BJ (cell line): ENCODE results near the gene ATPAF1. TPM values are rescaled to one million over a fixed set of nuclear protein-coding genes. Genes with fewer than 3 reads are reported as not detected.

Source experiments
- CTCF ChIA-PET: fragments of 350-600 bp; formaldehyde crosslinking; extraction: SDS; loops from one replicate; lab custom pipeline; 2021; ENCODE audit warnings: antibody characterized with exemption, inconsistent platforms; lab: Yijun Ruan, JAX
- POLR2A ChIA-PET: fragments of 300-600 bp; sonication (Branson Sonifier 250); formaldehyde crosslinking; extraction: SDS; loops from one replicate; lab custom pipeline; 2021; ENCODE audit warnings: antibody characterized with exemption; lab: Charles Lee
- DNase-seq: peaks from one replicate; pipeline ENCODE4 v3.0.0-alpha.2; 2011; ENCODE audit warnings: low read depth
- H3K27me3 ChIP-seq: 2 replicates; pipeline ENCODE4 v1.6.0; 2011; ENCODE audit warnings: low read length; ENCODE audit not compliant: control insufficient read depth, insufficient read depth
- H3K36me3 ChIP-seq: 2 replicates; pipeline ENCODE4 v1.5.1; 2011; ENCODE audit warnings: low read length; ENCODE audit not compliant: control insufficient read depth, insufficient read depth
- H3K4me3 ChIP-seq: 2 replicates; pipeline ENCODE4 v1.5.1; 2011; ENCODE audit warnings: low read depth, mild to moderate bottlenecking, control low read depth, low read length
- CTCF ChIP-seq: IDR thresholded peaks from 2 replicates; pipeline ENCODE4 v1.5.1; 2011; ENCODE audit warnings: low read depth, mild to moderate bottlenecking, control low read depth, inconsistent platforms, low read length, moderate library complexity; ENCODE audit not compliant: insufficient read depth
- polyA plus RNA-seq: library from polyadenylated mRNA; depleted of rRNA; stranded (reverse); fragments of >200 nt; gene quantifications from 2 replicates; pipeline ENCODE4 v1.2.3, GENCODE V29; 2011

Gene ATPAF1
- polyA plus RNA-seq, 1 experiment, result 37.0 TPM

- peaks cover 9% of the 10 kb centered on the region for H3K36me3 ChIP-seq
- no peak for DNase-seq
- ChIA-PET CTCF (interaction anchor here (1.0 to 1.6 kb wide), 4 partner anchors 9 to 57 kb away, joined by 3 to 5 read pairs (median 4); no protein-coding TSS in a partner anchor), POLR2A (no interaction called here)
- no peak overlapping the region for H3K4me3 ChIP-seq
- no peaks in the 10 kb centered on the region for H3K27me3 ChIP-seq
- TF ChIP-seq CTCF, result no peak
Observed at GRCh38 chr1:46675549-46676314, 7.6 kb upstream of the ATPAF1 start.

- H3K36me3 ChIP-seq, result peaks cover 7% of the 10 kb centered on the region
- DNase-seq, result no peak
- ChIA-PET CTCF (interaction anchor here (1.6 kb wide), 1 partner anchor 10 kb away, joined by 4 read pairs; no protein-coding TSS in a partner anchor), POLR2A (interaction anchor here (0.6 kb wide), 1 partner anchor 78 kb away, joined by 4 read pairs; no protein-coding TSS in a partner anchor)
- TF ChIP-seq CTCF, result no peak
- H3K4me3 ChIP-seq, result no peak overlapping the region
- no peaks in the 10 kb centered on the region for H3K27me3 ChIP-seq
Observed at GRCh38 chr1:46673749-46674182, 5.6 kb upstream of the ATPAF1 start.

GRCh38 chr1:46672696-46673095 lies 4.5 kb upstream of the ATPAF1 start:
- ChIA-PET CTCF (interaction anchor here (0.8 kb wide), 1 partner anchor 21 kb away, joined by 3 read pairs; no protein-coding TSS in a partner anchor), POLR2A (no interaction called here)
- Histone ChIP-seq H3K4me3 (no peak overlapping the region), H3K27me3 (no peaks in the 10 kb centered on the region), H3K36me3 (peaks cover 7% of the 10 kb centered on the region)
- no peak for DNase-seq
- TF ChIP-seq CTCF, result no peak

- Histone ChIP-seq H3K27me3 (no peaks in the 10 kb centered on the region), H3K4me3 (no peak within 1 kb of the TSS), H3K36me3 (peaks cover 5% of the 10 kb centered on the region)
- ChIA-PET CTCF (interaction anchor here (0.6 kb wide), 1 partner anchor 12 kb away, joined by 3 read pairs; no protein-coding TSS in a partner anchor), POLR2A (no interaction called here)
- no peak for DNase-seq
- TF ChIP-seq CTCF, result no peak
Observed at GRCh38 chr1:46671554-46671953, 3.4 kb upstream of the ATPAF1 start, which contains the start of gene TEX38. TSS of gene TEX38 (plus strand) at chr1:46671854. CDS start at chr1:46671935, 81 bp downstream.

- no peak for TF ChIP-seq CTCF
- no peak overlapping the region for H3K4me3 ChIP-seq
- H3K36me3 ChIP-seq, result peaks cover 1% of the 10 kb centered on the region; the same call in 1 of the 2 replicates
- POLR2A ChIA-PET, result no interaction called here
- CTCF ChIA-PET, result no interaction called here
- H3K27me3 ChIP-seq, result no peaks in the 10 kb centered on the region
- DNase-seq, result no peak
Observed at GRCh38 chr1:46670134-46670533, 2.0 kb upstream of the ATPAF1 start.
